ENCODE measurements around the gene CITED4.
A peak's percentile ranks its signal among the peaks of the same experiment; 100 is the strongest.

Gene CITED4

DNA sequence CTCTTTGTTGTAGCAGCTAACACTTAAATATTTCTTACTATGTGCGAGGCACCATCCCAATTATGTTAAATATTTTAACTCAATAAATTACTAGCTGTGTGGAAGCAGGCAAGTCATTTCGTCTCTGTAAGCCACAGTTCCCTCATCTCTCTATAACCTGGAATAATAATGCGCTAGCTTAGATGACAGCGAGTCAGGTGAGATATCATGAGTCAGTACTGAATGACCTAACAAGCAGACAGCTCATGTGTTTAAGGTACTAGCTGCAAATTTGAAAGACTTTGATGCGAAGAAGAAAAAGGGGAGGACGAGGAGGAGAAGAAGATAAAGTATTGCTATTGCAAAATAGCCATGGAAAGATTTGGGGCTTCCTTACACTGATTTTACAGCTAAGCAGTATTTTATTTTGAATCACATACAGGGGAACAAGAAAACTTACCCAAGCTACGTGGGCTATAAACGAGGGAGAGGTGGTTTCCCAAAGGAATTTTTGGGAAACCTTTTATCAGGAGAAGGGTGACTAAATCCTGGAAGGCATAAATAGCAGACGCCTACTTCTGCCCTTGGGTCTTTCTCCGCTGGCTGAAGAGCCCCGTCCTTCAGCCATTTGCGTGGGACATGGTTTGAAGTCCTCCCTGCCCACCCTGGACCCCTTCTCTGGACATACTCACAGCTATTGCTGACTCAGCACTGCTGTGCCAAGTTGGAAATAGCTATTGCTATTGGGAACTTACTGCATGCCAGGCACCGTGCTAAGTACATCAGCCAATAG is 8.9 kb downstream of the CITED4 start:
- no peak for DNase-seq (ENCODE audit: low spot score)

DNA sequence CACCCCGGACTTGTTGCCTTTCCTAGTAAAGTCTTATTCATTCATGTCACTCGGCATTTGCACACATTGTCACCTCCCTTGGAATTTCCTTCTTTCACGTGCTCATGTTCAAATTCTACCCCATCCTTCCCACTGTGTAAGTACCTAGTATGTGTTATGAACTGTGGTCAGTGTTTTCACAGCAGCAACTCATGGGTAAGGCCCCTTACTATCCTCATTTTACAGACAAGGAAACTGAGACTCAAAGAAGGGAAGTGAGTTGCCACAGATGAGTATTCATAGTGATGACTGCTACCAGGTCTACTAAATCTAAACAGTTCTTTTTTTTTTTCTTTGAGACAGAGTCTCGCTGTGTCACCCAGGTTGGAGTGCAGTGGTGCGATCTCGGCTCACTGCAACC is 10.5 kb downstream of the CITED4 start:
- no peak for DNase-seq (ENCODE audit: low spot score)

DNA sequence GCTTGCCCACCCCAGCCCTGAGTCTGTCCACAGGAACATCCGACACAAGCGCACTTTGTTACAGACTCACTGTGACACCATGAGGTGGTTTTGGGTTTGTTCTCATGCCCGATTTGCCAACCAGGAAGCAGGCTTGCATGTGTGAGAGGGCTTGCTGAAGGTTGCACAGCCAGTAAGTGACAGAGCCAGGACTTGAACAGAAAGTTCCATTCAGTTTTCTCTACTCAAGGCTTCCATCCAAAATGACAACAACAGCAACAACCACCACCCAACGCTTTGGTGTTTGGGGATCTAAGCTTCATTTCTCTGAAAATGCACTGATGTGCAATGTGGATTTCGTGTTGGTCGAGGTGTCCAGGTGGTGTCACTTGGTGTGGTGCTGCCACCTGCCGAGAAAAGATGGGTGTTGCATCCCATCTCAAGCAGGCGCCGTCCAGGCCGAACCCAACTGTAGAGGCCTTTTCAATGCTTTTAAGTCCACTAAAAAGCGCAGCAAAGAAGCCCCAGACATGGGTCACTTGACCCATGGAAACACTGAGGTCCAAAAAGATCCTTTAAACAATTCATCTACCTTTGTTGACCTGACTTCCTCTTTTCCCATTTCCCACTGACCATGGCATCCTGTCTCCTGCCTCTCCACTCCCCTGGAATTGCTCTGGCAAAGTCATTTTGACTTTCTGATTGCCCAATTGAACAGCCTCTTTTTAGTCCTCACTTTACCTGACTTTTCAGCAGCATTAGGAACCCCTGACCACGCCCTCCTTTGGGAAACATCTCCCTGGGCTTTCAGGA is 12.2 kb downstream of the CITED4 start:
- peak; percentile 78 for DNase-seq (ENCODE audit: low spot score)

DNA sequence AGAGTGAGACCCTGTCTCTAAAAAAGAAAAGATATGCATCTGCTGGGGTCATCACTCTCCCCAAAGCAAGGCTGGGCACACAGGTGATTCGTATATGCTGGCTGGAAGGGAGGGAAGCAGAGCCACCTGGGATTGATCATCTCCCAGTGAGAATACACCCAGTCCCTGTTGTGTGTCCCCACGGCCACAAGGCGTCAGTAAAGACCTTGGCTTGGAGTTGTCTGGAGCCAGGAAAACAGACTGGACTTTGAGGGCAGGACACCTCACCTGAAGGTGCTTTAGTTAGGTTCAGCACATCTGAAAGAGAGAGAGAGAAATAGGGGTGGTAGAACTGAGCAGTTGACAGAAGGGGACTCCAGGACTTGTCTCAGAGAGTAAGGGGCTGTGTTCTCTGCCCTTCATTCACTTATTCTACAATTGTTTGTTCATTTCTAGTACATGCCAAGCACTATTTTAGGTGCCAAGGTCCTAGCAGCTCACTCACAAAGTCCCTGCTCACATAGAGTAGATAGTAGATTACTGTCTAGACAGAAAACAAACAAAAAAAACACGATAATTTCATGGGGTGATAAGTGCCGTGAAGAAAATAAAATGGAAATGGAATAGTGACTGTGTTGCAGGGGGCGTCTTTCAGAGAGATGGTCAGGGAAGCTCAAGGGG is 13.5 kb downstream of the CITED4 start:
- peak; percentile 77 for DNase-seq (ENCODE audit: low spot score)

DNA sequence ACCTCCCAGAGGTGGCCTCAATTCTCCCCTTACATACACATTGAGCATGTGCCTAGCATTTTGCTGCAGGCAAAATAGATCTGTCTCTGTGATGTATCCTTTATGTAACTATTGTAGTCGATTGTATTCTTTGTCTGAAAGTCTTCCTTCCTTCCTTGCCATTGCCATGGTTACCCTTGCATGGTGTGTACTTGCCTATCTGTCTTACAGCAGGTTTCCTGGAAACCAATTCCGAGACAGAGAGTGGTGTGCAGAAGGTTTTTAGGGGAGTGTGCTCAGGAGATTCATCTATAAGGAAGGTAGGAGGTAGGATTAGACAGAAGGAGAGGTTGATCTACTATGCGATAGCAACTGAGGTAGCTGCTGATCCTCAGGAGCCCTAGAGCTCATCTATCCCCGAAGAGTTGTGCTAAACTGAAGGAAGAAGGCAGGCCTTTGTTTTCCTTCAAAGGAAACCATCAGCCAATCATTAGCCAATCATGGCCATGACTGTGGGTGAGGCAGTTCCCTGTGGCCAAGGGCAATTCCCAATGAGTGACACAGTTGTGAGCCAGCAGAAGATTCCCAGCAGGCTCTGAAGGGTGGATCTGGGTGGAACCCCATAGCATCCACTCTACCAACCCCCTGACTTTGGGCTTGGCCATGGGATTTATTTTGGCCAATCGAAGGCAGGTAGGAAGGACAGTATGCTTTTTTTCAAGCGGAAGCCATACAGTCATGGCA is 15.0 kb downstream of the CITED4 start:
- DNase-seq (ENCODE audit: low spot score) = no peak

DNA sequence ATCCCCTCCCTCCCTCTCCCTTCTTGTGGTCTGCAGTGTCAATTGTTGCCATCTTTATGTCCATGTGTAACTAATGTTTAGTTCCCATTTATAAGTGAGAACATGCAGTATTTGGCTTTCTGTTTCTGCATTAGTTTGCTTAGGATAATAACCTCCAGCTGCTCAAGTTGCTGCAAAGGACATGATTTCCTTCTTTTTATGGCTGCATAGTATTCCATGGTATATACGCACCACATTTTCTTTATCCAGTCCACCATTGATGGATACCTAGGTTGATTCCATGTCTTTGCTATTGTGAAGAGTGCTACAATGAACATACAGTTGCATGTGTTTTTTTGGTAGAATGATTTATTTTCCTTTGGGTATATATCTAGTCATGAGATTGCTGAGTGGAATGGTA is 16.3 kb downstream of the CITED4 start:
- no peak for DNase-seq (ENCODE audit: low spot score)

DNA sequence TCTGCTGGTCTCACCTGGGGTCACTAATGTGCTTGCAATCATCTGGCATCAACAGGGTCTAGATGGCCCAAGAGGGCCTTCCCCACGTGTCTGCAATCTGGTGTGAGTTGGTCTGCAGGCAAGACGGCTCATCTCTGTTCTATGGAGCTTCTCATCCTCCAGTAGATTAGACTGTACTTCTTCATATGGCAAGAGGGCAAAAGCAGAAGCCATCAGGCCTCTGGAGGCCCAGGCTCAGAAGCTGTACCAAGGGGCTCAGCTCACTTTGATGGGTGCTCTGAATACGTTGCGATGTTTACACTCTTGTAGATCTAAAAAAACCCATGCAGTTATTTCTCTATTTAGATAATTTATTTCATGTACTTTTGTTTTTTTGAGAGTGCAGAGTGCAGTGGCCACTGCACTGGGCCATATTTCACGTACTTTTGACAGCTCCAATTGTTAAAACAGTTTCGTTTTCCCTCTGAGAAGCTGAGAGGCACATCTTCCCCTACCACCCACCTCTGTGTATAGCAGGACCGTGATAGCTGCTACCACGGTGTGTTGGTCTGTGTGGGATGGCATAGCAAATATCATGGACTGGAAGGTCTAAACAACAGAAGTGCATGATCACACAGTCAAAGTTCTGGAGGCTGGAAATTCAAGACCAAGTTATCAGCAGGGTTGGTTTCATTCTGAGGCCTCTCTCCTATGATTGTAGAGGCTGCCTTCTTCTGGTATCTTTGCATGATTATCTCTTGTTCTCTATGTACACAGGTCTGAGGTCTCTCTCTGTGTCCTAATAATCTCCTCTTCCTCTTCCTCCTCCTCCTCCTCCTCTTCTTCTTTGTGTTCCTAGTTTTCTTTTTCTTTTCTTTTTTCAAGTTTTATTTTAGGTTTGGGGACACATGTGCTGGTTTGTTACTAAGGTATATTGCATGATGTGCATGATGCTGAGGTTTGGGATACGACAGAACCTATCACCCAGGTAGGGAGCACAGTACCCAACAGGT is 17.0 kb downstream of the CITED4 start:
- DNase-seq (ENCODE audit: low spot score) = no peak

DNA sequence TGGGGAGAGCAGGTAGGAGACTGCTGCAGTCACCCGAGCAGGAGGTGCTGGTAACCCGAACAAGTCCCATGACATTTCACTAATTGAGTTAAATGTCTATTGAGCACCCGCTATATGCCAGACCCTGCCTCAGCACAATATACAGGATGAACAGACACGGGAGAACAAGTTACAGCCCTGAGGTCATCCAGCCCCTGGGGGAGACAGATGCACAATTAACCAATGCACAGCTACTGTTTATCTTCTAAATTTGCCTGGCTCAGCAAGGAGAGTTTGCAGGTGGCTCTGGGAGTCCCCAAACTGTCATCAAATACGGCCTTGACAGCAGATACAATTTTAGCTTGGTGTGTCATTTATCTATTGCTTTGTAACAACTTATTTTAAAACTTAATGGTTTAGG is 18.1 kb downstream of the CITED4 start:
- no peak for DNase-seq (ENCODE audit: low spot score)

DNA sequence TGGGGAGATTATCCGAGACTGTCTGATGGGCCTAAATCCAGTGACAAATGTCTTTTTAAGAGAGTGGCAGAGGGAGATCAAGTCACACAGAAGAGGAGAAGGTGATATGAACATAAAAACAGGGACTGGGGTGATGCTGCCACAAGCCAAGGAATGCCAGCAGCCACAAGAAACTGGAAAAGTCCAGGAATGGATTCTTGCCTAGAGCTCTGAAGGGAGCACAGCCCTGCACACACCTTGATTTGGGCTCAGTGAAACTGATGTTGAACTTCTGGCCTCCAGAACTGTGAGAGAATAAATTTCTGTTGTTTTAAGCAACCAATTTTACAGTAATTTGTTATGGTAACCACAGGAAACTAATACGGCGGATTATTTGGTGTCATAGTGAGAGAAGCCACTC is 19.5 kb downstream of the CITED4 start:
- DNase-seq (ENCODE audit: low spot score) = no peak

DNA sequence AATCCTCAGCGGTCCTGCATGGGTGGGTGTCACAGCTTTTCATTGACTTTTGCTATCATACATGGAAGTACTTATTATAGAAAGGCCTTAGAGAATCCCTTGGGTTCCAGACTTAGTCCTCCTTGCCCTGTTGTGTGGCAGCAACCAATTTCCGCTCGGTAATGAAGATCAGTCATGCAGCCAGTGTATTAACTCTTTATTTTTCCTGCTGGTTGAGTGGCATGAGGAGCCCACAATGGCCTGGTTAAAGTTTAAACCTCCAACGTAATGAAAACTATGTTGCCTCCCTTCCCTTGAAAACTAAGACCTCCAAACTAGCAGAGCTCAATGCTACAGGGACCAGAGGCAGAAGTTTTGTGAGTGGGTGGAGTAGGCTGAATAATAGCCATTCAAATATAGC is 20.0 kb downstream of the CITED4 start:
- no peak for DNase-seq (ENCODE audit: low spot score)

DNA sequence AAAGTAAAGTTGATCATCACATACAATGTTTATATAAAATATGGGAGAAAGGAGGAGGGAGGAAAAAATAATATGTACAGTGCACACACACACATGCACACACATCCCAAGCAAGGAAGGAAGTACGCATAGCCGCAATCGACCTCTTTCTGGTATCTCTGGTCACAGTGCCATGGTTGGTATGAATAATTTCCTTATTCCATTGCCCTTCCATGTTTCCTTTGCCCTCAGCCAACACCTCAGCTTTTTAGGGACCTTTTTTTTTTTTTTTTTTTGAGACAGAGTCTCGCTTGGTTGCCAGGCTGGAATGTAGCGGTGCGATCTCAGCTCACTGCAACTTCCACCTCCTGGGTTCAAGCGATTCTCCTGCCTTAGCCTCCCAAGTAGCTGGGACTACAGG is 20.6 kb downstream of the CITED4 start:
- DNase-seq (ENCODE audit: low spot score) = no peak

DNA sequence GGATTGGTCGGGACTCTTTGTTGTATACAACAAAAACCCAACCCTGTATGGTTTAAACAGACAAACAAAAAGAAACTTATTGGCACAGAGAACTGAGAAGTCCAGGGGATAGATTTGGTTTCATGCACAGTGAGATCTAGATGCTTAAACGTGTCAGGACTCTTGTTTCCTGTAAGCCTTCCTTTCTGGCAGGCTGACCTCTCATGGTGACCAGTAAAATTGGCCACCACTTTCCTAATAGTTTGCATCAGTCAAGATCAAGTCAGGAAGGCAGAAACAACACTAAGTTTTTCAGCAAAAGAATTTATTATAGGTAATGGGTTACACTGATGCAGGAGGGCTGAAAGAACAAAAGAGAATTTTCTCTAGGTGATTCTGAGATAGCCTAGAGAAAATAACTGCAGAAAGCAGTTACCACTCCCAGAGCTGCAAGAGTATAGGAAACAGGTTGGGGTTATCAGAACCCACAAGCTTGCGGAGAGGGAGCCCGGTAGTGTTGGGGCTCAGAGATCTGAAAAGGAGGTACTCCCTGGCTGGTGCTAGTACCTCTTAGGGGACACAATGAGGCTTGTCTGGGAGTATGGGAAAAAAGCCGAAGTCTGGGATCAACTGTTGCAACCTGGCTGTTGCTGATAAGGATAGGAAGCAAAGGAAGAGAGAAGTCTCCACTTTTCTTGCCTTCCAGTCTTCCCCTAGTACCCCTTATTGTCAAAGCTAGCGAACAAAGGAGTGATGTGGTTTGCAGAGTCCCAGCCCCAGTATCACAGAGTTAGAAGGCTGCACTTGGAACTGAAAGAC is 21.4 kb downstream of the CITED4 start:
- no peak for DNase-seq (ENCODE audit: low spot score)

DNA sequence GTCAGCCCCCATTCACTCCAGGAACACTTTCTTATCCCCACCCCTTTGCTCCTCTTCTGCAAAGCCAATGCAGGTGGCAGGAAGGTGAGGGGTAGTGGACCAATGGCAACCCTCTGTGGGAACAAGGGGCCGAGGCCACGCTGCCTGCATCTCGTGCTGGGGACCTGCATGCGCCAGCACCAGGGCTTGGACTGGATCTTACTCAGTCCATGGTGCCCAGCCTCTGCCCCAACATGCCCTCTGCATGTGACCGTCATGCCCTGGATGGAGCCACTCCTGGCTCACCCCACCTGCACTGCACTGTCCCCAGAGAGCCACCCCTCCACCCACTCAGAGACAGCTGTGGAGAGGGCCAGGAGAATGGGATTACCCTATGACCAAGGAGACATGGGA is 22.2 kb downstream of the CITED4 start:
- DNase-seq (ENCODE audit: low spot score) = no peak

DNA sequence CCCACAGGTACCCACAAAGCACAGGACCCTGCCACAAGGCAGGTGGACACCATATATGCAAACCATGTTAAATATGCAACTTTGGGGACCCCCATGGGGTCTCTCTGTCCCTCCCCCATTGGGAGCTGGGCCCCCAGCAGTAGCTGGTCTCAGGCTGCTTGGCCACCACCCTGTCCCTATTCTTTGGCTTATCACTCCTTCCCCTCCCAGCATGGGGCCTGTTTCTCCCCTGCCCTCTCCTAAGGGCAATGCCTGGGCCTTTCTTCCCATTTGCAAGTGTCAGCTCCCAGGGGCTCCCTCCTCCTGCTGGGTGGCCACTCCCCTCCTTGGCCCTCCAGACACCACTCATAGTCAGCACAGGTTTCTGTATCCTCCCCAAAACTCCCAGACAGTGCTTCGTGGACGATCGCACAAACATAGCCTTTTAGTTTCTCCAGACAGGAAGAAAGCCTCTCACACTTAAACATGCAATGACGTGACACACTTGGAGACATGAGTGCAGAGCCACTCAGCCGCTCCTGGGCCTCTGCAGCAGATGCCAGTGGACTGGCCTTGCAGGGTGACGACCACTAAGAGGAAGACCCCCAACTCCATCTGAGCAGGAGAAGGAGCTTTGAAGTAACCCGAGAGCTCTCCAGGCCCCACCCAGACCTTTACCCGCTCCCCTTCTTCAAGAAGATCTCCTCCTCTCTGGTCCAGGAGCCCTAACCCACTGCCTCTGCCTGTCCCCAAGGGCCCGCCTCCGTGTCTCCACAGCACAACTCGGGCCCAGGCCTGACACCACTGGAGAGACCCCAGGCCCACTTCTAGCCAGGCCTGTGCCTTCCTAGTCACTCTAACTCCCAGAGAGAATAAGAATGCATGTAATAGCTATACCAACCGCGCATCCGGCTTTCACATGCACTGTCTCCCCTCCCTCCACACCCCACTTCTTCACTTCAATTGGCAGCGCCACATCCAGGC is 22.9 kb downstream of the CITED4 start:
- no peak for DNase-seq (ENCODE audit: low spot score)

DNA sequence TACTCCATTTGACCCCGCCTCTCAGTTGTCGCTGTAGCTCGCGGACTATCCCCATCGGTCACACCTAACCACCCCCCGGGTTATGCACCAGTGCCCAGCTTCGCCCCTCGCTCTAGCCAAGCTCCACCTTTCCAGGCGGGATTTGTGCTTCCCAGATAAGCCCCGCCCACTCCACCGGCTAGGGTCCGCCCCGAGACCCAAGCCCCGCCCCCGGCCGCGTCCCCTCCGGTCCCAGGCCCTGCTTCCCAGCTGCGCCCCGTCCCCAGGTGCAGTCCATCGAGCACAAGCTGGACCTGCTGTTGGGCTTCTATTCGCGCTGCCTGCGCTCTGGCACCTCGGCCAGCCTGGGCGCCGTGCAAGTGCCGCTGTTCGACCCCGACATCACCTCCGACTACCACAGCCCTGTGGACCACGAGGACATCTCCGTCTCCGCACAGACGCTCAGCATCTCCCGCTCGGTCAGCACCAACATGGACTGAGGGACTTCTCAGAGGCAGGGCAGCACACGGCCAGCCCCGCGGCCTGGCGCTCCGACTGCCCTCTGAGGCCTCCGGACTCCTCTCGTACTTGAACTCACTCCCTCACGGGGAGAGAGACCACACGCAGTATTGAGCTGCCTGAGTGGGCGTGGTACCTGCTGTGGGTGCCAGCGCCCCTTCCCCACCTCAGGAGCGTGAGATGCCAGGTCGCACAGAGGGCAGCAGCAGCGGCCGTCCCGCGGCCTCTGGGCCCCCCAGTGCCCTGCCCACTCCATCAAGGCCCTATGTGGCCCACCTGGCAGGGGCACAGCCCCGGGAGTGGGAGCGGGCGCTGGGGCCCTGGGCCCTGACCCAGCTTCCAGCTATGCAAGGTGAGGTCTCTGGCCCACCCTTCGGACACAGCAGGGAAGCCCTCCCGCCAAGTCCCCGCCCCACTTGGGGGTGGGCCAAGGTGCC is 23.9 kb downstream of the CITED4 start:
- DNase-seq (ENCODE audit: low spot score) = no peak

DNA sequence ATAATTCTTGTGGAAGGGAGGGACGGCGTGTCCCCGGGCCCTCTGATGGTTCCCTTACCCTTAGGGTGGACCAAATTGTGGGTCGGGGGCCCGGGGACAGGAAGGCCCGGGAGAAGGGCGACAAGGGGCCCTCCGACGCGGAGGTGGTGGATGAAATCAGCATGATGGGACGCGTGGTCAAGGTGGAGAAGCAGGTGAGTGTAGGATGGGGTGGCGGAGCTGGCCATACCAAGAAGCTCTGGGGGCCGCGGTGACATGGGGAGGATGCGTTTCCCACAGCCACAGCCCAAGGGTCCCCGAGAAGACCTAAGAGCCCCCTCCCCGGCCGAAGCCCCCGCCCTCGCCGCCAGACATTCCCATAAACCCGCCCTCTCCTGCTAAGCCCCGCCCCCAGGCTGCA is 24.6 kb downstream of the CITED4 start:
- no peak for DNase-seq (ENCODE audit: low spot score)

DNA sequence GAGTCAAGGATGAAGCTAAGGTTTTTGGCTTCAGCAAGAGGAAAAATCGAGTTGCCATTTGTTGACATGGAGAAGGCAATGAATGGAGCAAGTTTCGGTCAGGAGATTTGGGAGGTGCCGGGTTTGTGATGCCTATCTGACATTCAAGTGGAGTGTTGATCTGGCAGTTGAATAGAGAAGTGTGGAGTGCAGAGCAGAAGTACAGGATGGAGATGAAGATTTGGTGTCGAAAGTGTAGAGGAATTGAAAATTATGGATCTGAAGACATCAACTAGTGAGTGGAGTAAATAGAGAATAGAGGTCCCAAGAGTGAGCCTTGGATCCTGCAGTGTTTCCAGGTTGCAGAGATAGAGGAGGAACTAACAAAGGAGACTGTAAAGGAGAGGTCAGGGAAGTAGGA is 25.9 kb downstream of the CITED4 start:
- no peak for DNase-seq (ENCODE audit: low spot score)

DNA sequence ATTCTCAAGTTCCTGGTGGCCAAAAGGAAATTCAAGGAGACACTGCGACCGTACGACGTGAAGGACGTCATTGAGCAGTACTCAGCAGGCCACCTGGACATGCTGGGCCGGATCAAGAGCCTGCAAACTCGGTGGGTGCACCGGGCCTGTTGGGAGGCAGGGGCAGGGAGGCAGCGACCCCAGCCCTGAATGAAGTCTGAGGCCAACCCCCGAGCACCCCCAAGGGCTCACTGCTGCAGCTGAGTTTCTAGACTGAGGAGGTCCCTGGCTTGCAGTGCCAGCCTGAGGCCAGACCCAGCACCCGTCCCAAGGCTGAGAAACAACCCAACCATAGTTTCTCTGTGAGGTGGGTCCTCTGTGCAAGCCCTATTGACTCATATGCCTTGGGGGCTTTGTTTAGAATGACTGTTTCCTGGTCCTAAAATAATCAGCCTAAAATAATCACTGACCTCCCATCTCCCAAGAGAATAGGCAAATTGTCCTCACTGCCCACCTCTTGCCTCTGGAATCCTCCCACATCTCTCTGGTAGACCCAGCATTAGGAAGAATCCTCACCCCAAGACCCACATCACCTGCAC is 27.1 kb downstream of the CITED4 start:
- no peak for DNase-seq (ENCODE audit: low spot score)

Measured in D341Med (cell line).